ENCODE measurements around the gene TOB2. TPM values are rescaled to one million over a fixed set of nuclear protein-coding genes. Genes with fewer than 3 reads are reported as not detected.

The TOB2 gene
- polyA plus RNA-seq, 1 experiment = 24.3 TPM

DNA sequence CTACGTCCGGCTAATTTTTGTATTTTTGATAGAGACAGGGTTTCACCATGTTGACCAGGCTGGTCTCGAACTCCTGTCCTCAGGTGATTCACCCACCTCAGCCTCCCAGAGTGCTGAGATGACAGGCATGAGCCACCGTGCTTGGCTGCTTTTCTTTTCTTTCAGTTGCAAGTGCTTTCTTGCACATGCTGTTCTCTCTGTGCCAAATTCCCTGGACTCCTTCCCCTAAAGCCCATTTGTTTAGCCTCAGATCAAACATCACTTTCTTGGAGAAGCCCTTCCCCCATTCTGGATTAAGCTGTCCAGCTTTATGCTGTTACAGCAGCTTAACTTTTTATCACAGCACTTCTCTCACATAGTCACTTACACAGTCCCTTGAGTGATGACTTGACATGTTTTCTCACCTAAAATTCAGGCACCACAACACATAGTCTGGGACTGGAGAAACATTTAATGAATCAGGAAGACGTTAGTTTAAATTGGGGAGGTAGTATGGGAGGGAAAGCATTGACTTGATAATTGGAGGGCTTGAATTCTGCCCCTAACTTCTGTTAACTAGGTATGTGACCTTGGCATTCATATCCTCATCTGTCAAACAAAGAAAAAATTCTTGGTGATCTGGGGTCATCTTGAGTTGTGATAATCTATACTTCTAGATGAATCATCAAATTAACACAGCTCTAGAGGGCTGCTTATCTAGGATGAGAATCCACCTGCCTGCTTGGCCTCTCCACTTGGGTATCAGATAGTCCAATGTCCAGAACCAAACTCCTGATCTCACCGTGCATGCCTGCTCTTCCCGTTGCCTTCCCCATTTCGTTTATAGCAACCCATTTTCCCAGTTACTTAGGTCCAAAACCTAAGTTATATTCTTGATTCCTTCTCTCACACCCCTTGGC is 40.7 kb upstream of the TOB2 start:
- DNase-seq (ENCODE audit: low read depth) = no peak
- POLR2A ChIA-PET = no interaction called here
- CTCF ChIA-PET = interaction anchor here (1.0 to 1.5 kb wide), 2 partner anchors 18 to 83 kb away, joined by 3 read pairs; no protein-coding TSS in a partner anchor
- Histone ChIP-seq H3K27me3 (ENCODE audit: control insufficient read depth, insufficient read depth, low read length) (no peaks in the 10 kb centered on the region), H3K4me3 (ENCODE audit: low read depth, low read length) (no peak overlapping the region), H3K36me3 (ENCODE audit: control insufficient read depth, insufficient read depth, low read length) (no peaks in the 10 kb centered on the region)
- TF ChIP-seq, protein P1, sequence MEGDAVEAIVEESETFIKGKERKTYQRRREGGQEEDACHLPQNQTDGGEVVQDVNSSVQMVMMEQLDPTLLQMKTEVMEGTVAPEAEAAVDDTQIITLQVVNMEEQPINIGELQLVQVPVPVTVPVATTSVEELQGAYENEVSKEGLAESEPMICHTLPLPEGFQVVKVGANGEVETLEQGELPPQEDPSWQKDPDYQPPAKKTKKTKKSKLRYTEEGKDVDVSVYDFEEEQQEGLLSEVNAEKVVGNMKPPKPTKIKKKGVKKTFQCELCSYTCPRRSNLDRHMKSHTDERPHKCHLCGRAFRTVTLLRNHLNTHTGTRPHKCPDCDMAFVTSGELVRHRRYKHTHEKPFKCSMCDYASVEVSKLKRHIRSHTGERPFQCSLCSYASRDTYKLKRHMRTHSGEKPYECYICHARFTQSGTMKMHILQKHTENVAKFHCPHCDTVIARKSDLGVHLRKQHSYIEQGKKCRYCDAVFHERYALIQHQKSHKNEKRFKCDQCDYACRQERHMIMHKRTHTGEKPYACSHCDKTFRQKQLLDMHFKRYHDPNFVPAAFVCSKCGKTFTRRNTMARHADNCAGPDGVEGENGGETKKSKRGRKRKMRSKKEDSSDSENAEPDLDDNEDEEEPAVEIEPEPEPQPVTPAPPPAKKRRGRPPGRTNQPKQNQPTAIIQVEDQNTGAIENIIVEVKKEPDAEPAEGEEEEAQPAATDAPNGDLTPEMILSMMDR (IDR thresholded peaks at IDR 0.05; ENCODE audit: insufficient read depth, low read depth, low read length) = no peak

GRCh38 chr22:41485033-41485432 is 38.4 kb upstream of the TOB2 start:
- POLR2A ChIA-PET = no interaction called here
- Histone ChIP-seq H3K4me3 (ENCODE audit: low read depth, low read length) (no peak overlapping the region), H3K36me3 (ENCODE audit: control insufficient read depth, insufficient read depth, low read length) (no peaks in the 10 kb centered on the region), H3K27me3 (ENCODE audit: control insufficient read depth, insufficient read depth, low read length) (no peaks in the 10 kb centered on the region)
- CTCF ChIA-PET = interaction anchor here (1.0 kb wide), 1 partner anchor 157 kb away, joined by 3 read pairs; no protein-coding TSS in a partner anchor
- DNase-seq (ENCODE audit: low read depth) = no peak
- TF ChIP-seq, protein P1 (IDR thresholded peaks at IDR 0.05; ENCODE audit: insufficient read depth, low read depth, low read length) = no peak

DNA sequence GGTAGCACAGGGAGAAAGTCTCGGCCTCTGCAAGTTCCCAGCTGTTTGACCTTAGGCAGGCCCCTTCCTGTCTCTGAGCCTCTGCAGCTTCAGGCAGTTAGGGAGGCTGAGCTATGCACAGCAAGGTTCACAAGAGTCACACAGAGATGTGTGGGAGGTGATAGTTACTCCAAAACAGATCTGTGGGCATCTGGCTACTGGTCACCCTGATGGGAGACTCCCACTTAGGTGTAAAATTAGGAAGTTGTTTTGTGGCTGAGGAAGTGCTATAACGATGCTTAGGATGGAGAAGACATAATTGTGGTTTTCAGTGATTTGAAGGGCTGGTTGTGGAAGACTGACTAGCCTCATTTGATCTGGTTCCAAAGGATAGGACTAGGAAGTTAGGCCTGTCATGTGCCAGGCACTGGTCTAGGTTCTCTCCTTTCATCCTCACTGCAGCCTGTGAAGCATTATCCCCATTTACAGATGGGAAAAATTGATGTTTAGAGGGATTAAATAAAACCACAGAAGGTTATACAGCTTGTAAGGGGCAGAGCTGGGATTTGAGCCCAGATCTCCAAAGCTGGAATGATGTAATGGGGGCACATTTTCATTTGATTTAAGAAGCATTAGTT is 35.8 kb upstream of the TOB2 start:
- no peak for DNase-seq (ENCODE audit: low read depth)
- no peaks in the 10 kb centered on the region for H3K36me3 ChIP-seq (ENCODE audit: control insufficient read depth, insufficient read depth, low read length)
- POLR2A ChIA-PET = no interaction called here
- TF ChIP-seq, protein P1 (IDR thresholded peaks at IDR 0.05; ENCODE audit: insufficient read depth, low read depth, low read length) = no peak
- no peak overlapping the region for H3K4me3 ChIP-seq (ENCODE audit: low read depth, low read length)
- CTCF ChIA-PET = interaction anchor here (0.5 to 4.2 kb wide), 7 partner anchors 14 to 115 kb away, joined by 3 to 17 read pairs (median 6); partner anchors contain the start of genes ACO2 and PHF5A
- H3K27me3 ChIP-seq (ENCODE audit: control insufficient read depth, insufficient read depth, low read length) = no peaks in the 10 kb centered on the region

GRCh38 chr22:41481925-41482318 is 35.3 kb upstream of the TOB2 start:
- ChIA-PET POLR2A (no interaction called here), CTCF (interaction anchor here (0.5 to 4.2 kb wide), 6 partner anchors 13 to 115 kb away, joined by 3 to 17 read pairs (median 6); partner anchors contain the start of genes ACO2 and PHF5A)
- Histone ChIP-seq H3K4me3 (ENCODE audit: low read depth, low read length) (no peak overlapping the region), H3K27me3 (ENCODE audit: control insufficient read depth, insufficient read depth, low read length) (no peaks in the 10 kb centered on the region), H3K36me3 (ENCODE audit: control insufficient read depth, insufficient read depth, low read length) (no peaks in the 10 kb centered on the region)
- TF ChIP-seq, protein P1 (IDR thresholded peaks at IDR 0.05; ENCODE audit: insufficient read depth, low read depth, low read length) = no peak
- DNase-seq (ENCODE audit: low read depth) = no peak

Measured in BJ (cell line).